ENCODE results near the gene CCDC69.
A peak's percentile ranks its signal among the peaks of the same experiment; 100 is the strongest.
"Not testable (repeated sequence)": the region's sequence is repeated elsewhere in the genome, so short reads cannot be mapped to it uniquely, and the experiment has no call there.

The CCDC69 gene

GRCh38 chr5:151244206-151244605 lies 20.3 kb upstream of the CCDC69 start:
- no peak for DNase-seq

GRCh38 chr5:151243564-151243963 lies 19.7 kb upstream of the CCDC69 start:
- DNase-seq, result no peak

GRCh38 chr5:151243127-151243526 lies 19.2 kb upstream of the CCDC69 start:
- no peak for DNase-seq

- peak; percentile 86 to 87 for DNase-seq
Measured at GRCh38 chr5:151240924-151241635, 17.2 kb upstream of the CCDC69 start.

GRCh38 chr5:151240268-151240835 lies 16.5 kb upstream of the CCDC69 start:
- not testable (repeated sequence) for DNase-seq

- DNase-seq, result peak; percentile 21 to 69
Measured at GRCh38 chr5:151239237-151239861, 15.5 kb upstream of the CCDC69 start.

GRCh38 chr5:151238303-151238741 lies 14.4 kb upstream of the CCDC69 start:
- DNase-seq, result no peak

GRCh38 chr5:151237685-151238084 lies 13.8 kb upstream of the CCDC69 start:
- no peak for DNase-seq

- no peak for DNase-seq
Measured at GRCh38 chr5:151236888-151237287, 13.0 kb upstream of the CCDC69 start.

GRCh38 chr5:151235239-151235571 lies 11.3 kb upstream of the CCDC69 start:
- DNase-seq, result not testable (repeated sequence)

- no peak for DNase-seq
Measured at GRCh38 chr5:151234476-151235238, 10.8 kb upstream of the CCDC69 start.

GRCh38 chr5:151233616-151234085 lies 9.8 kb upstream of the CCDC69 start:
- DNase-seq, result no peak

- DNase-seq, result no peak
Measured at GRCh38 chr5:151231359-151231758, 7.5 kb upstream of the CCDC69 start.

GRCh38 chr5:151230048-151230680 lies 6.3 kb upstream of the CCDC69 start:
- no peak for DNase-seq

GRCh38 chr5:151228986-151229385 lies 5.1 kb upstream of the CCDC69 start:
- no peak for DNase-seq

- no peak for DNase-seq
Measured at GRCh38 chr5:151227918-151228447, 4.1 kb upstream of the CCDC69 start.

GRCh38 chr5:151225475-151225874 lies 1.6 kb upstream of the CCDC69 start:
- peak in 1 of 2 experiments; percentile 51 for DNase-seq

GRCh38 chr5:151225071-151225470 lies 1.2 kb upstream of the CCDC69 start:
- DNase-seq, result peak in 1 of 2 experiments; percentile 11

GRCh38 chr5:151224372-151224771 lies 480 bp upstream of the CCDC69 start:
- peak in 1 of 2 experiments; percentile 31 for DNase-seq

GRCh38 chr5:151222790-151223446 lies 974 bp downstream of the CCDC69 start:
- DNase-seq, result no peak

GRCh38 chr5:151222054-151222789 lies 1.7 kb downstream of the CCDC69 start:
- DNase-seq, result no peak

Data from NCI-H526 (cell line).